DND-41 (cell line): ENCODE data around the gene NOVA1.

Source experiments
- EZH2 ChIP-seq: IDR thresholded peaks from 3 replicates; pipeline ENCODE4 v1.6.1; 2012; ENCODE audit warnings: borderline replicate concordance, low read depth, mild to moderate bottlenecking, moderate library complexity, low read length, inconsistent platforms; ENCODE audit not compliant: severe bottlenecking
- TF ChIP-seq, protein P1 (sequence below): IDR thresholded peaks from 2 replicates; pipeline ENCODE4 v1.5.1; 2012; ENCODE audit warnings: borderline replicate concordance, low read length, moderate library complexity, mild to moderate bottlenecking; ENCODE audit not compliant: poor library complexity, severe bottlenecking; ENCODE audit errors: extremely low read depth

GRCh38 chr14:26626256-26626655, 28.4 kb upstream of the NOVA1 start:
- TF ChIP-seq, protein P1, sequence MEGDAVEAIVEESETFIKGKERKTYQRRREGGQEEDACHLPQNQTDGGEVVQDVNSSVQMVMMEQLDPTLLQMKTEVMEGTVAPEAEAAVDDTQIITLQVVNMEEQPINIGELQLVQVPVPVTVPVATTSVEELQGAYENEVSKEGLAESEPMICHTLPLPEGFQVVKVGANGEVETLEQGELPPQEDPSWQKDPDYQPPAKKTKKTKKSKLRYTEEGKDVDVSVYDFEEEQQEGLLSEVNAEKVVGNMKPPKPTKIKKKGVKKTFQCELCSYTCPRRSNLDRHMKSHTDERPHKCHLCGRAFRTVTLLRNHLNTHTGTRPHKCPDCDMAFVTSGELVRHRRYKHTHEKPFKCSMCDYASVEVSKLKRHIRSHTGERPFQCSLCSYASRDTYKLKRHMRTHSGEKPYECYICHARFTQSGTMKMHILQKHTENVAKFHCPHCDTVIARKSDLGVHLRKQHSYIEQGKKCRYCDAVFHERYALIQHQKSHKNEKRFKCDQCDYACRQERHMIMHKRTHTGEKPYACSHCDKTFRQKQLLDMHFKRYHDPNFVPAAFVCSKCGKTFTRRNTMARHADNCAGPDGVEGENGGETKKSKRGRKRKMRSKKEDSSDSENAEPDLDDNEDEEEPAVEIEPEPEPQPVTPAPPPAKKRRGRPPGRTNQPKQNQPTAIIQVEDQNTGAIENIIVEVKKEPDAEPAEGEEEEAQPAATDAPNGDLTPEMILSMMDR = no peak
- TF ChIP-seq EZH2 = no peak
